Keratinocyte (primary cell): ENCODE measurements around the gene COPA. TPM values are rescaled to one million over a fixed set of nuclear protein-coding genes. Genes with fewer than 3 reads are reported as not detected.
A peak's percentile ranks its signal among the peaks of the same experiment; 100 is the strongest.

Experiments
- DNase-seq: peaks from one replicate; pipeline ENCODE4 v3.0.0-alpha.2; 2011; ENCODE audit warnings: low read depth, missing footprints, low spot score
- FAIRE-seq: peaks from 2 replicates; lab custom pipeline; 2011; peaks lifted over from hg19 to GRCh38; lab: Jason Lieb, UNC
- H2AFZ ChIP-seq: 2 replicates; pipeline ENCODE4 v1.6.0; 2012; ENCODE audit warnings: low read length, control low read depth, inconsistent platforms; ENCODE audit not compliant: control insufficient read depth
- H3K27ac ChIP-seq: 2 replicates; pipeline ENCODE4 v1.5.1; 2011; ENCODE audit warnings: low read length; ENCODE audit not compliant: control insufficient read depth, insufficient read depth
- H3K27me3 ChIP-seq: 3 replicates; pipeline ENCODE4 v1.6.0; 2011; ENCODE audit warnings: low read length; ENCODE audit not compliant: control insufficient read depth, insufficient read depth; ENCODE audit errors: extremely low read depth
- H3K36me3 ChIP-seq, 2 experiments: 2 replicates in 1 of 2; 3 replicates in 1 of 2; pipeline ENCODE4 v1.5.1; 2011; ENCODE audit warnings: low read length in 2 of 2, mild to moderate bottlenecking in 1 of 2; ENCODE audit not compliant: control insufficient read depth in 2 of 2, insufficient read depth in 2 of 2; ENCODE audit errors: extremely low read depth in 1 of 2
- H3K4me1 ChIP-seq: 3 replicates; pipeline ENCODE4 v1.5.1; 2011; ENCODE audit warnings: low read length; ENCODE audit not compliant: control insufficient read depth, insufficient read depth; ENCODE audit errors: extremely low read depth
- H3K4me2 ChIP-seq: 3 replicates; pipeline ENCODE4 v1.6.0; 2011; ENCODE audit warnings: low read depth, low read length; ENCODE audit not compliant: control insufficient read depth, insufficient read depth; ENCODE audit errors: extremely low read depth
- H3K4me3 ChIP-seq, 3 experiments: fragments of 200-600 bp in 1 of 3; sonication (generic) in 1 of 3; 2 replicates in 2 of 3; 3 replicates in 1 of 3; pipeline ENCODE4 v1.5.1; 2011 to 2016; ENCODE audit warnings: low read length in 3 of 3, mild to moderate bottlenecking in 3 of 3, control low read depth in 2 of 3, inconsistent platforms in 1 of 3, low read depth in 1 of 3, mixed read lengths in 1 of 3, mixed run types in 1 of 3, moderate library complexity in 1 of 3; ENCODE audit not compliant: control insufficient read depth in 2 of 3, insufficient read depth in 2 of 3; ENCODE audit errors: extremely low read depth in 1 of 3
- H3K79me2 ChIP-seq: 2 replicates; pipeline ENCODE4 v1.6.0; 2012; ENCODE audit warnings: low read length; ENCODE audit not compliant: control insufficient read depth, insufficient read depth
- H3K9ac ChIP-seq: 3 replicates; pipeline ENCODE4 v1.6.0; 2011; ENCODE audit warnings: low read length; ENCODE audit not compliant: control insufficient read depth, insufficient read depth; ENCODE audit errors: extremely low read depth
- H3K9me1 ChIP-seq: 3 replicates; pipeline ENCODE4 v1.6.0; 2011; ENCODE audit warnings: low read length; ENCODE audit not compliant: control insufficient read depth, insufficient read depth; ENCODE audit errors: extremely low read depth
- H3K9me3 ChIP-seq: 2 replicates; pipeline ENCODE4 v1.5.1; 2012; ENCODE audit warnings: low read depth, low read length; ENCODE audit not compliant: control insufficient read depth
- H4K20me1 ChIP-seq: 3 replicates; pipeline ENCODE4 v1.6.0; 2011; ENCODE audit warnings: low read length; ENCODE audit not compliant: control insufficient read depth, insufficient read depth; ENCODE audit errors: extremely low read depth
- EZH2 ChIP-seq: IDR thresholded peaks from one replicate; pipeline ENCODE4 v1.6.1; 2012; ENCODE audit warnings: inconsistent platforms, mild to moderate bottlenecking, low read length, moderate library complexity
- dilution Hi-C: fragments of 300-500 bp; cut with MboI; formaldehyde crosslinking; loops from one replicate; pipeline ENCODE4 v1.7.0; 2020; ENCODE audit warnings: low sequenced_read_pairs; ENCODE audit not compliant: extremely low pct_ligation_motif_present
- polyA plus RNA-seq, 5 experiments: library from polyadenylated mRNA; depleted of rRNA in 3 of 5; stranded (reverse) in 3 of 5; stranded (forward) in 1 of 5; unstranded in 1 of 5; fragments of >200 nt; gene quantifications; 1 replicate in 1 of 5; 2 replicates in 3 of 5; 3 replicates in 1 of 5; pipeline versions ENCODE4 v1.2.1 to v1.2.3, GENCODE V29; 2011 to 2012; ENCODE audit warnings: missing spikeins in 2 of 5, low read depth in 1 of 5, low replicate concordance in 1 of 5
- TF ChIP-seq, protein P1 (sequence below), 3 experiments: IDR thresholded peaks in 1 of 3; conservative IDR thresholded peaks in 1 of 3; optimal IDR thresholded peaks in 1 of 3; 2 replicates in 2 of 3; 3 replicates in 1 of 3; pipeline versions ENCODE3 to v1.5.1; 2011; ENCODE audit warnings: low read length in 3 of 3, mild to moderate bottlenecking in 3 of 3, moderate library complexity in 2 of 3, control low read depth in 1 of 3, inconsistent platforms in 1 of 3; ENCODE audit not compliant: insufficient read depth in 2 of 3; ENCODE audit errors: extremely low read depth in 1 of 3

Gene COPA
- polyA plus RNA-seq, 1 donor (not counting 4 experiments of a cell fraction or from before 2014, with no cell fraction given), result 169 TPM

DNA sequence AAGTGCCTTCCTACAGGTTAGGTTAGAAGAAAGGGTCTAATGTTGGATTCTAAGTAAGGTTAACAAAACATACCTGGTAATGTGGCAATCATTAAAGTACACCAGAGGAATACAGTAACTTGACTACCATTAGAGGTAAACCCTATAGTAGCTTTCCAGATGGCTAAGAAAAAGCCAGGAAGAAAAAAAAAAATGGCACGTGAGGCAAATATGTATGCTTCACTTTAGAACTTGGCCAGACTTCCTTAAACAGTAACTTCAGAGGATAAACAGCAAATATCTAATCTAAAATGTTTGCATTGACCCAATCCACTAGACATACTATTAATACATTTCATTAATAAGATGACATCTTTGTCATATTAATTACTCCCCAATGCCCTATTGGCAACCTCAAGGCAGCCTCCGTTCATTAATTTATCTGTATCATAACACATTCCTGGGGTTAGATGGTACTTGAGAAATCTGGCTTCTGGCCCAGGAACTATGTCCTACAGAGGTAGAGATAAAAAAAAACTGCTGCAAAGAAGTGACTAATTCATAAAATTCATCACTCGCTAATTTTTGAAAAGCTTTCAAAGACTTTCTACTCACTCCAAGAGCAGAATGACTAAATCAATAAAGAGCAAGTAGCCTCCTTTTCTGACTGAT is 86.5 kb downstream of the COPA start:
- H2AFZ ChIP-seq, result no peak overlapping the region
- H3K9me3 ChIP-seq, result no peaks in the 10 kb centered on the region
- no peaks in the 10 kb centered on the region for H3K27me3 ChIP-seq
- TF ChIP-seq EZH2, result no peak
- TF ChIP-seq, protein P1, sequence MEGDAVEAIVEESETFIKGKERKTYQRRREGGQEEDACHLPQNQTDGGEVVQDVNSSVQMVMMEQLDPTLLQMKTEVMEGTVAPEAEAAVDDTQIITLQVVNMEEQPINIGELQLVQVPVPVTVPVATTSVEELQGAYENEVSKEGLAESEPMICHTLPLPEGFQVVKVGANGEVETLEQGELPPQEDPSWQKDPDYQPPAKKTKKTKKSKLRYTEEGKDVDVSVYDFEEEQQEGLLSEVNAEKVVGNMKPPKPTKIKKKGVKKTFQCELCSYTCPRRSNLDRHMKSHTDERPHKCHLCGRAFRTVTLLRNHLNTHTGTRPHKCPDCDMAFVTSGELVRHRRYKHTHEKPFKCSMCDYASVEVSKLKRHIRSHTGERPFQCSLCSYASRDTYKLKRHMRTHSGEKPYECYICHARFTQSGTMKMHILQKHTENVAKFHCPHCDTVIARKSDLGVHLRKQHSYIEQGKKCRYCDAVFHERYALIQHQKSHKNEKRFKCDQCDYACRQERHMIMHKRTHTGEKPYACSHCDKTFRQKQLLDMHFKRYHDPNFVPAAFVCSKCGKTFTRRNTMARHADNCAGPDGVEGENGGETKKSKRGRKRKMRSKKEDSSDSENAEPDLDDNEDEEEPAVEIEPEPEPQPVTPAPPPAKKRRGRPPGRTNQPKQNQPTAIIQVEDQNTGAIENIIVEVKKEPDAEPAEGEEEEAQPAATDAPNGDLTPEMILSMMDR (optimal IDR thresholded peaks at IDR 0.05 in 1 of 3, IDR thresholded peaks at IDR 0.05 in 1 of 3, conservative IDR thresholded peaks at IDR 0.05 in 1 of 3; ENCODE audit: extremely low read depth in 1 of 3, insufficient read depth in 2 of 3, low read length in 3 of 3), result no peak
- peaks cover 6% of the 10 kb centered on the region for H4K20me1 ChIP-seq
- H3K9me1 ChIP-seq, result no peaks in the 10 kb centered on the region
- H3K4me2 ChIP-seq, result no peak overlapping the region
- H3K9ac ChIP-seq, result no peak overlapping the region
- H3K4me3 ChIP-seq, result no peak overlapping the region
- no peak for FAIRE-seq
- peak overlapping the region; percentile 18 for H3K27ac ChIP-seq
- dilution Hi-C loops, result no loop called here
- H3K36me3 ChIP-seq, result peaks cover 1 to 10% of the 10 kb centered on the region in 2 experiments
- no peak for DNase-seq
- peaks cover 36% of the 10 kb centered on the region for H3K79me2 ChIP-seq
- peaks cover 27% of the 10 kb centered on the region for H3K4me1 ChIP-seq

- H3K9me3 ChIP-seq, result no peaks in the 10 kb centered on the region
- no peak overlapping the region for H3K27ac ChIP-seq
- H3K9ac ChIP-seq, result no peak overlapping the region
- H3K4me3 ChIP-seq, result no peak overlapping the region
- H3K36me3 ChIP-seq, result peaks cover 1 to 10% of the 10 kb centered on the region in 2 experiments
- TF ChIP-seq, protein P1 (optimal IDR thresholded peaks at IDR 0.05 in 1 of 3, IDR thresholded peaks at IDR 0.05 in 1 of 3, conservative IDR thresholded peaks at IDR 0.05 in 1 of 3; ENCODE audit: extremely low read depth in 1 of 3, insufficient read depth in 2 of 3, low read length in 3 of 3), result no peak
- TF ChIP-seq EZH2, result no peak
- no peak overlapping the region for H2AFZ ChIP-seq
- dilution Hi-C loops, result no loop called here
- H3K9me1 ChIP-seq, result no peaks in the 10 kb centered on the region
- no peaks in the 10 kb centered on the region for H3K27me3 ChIP-seq
- DNase-seq (no peak), FAIRE-seq (no peak)
- peaks cover 32% of the 10 kb centered on the region for H3K79me2 ChIP-seq
- peaks cover 22% of the 10 kb centered on the region for H3K4me1 ChIP-seq
- peaks cover 2% of the 10 kb centered on the region for H4K20me1 ChIP-seq
- no peak overlapping the region for H3K4me2 ChIP-seq
Observed at GRCh38 chr1:160255781-160256300, 87.2 kb downstream of the COPA start.
